IPS DF 6.9 (cell line): ENCODE data around the gene PLEKHD1.
"Not testable (repeated sequence)": the region's sequence is repeated elsewhere in the genome, so short reads cannot be mapped to it uniquely, and the experiment has no call there.

Source experiments
- DNase-seq: peaks from one replicate; pipeline ENCODE4 v3.0.0-alpha.2; 2013; ENCODE audit warnings: low read depth, low spot score
- H3K27ac ChIP-seq: one replicate; pipeline ENCODE4 v1.5.1; 2013; ENCODE audit warnings: low read length, control low read depth
- H3K27me3 ChIP-seq: 2 replicates; pipeline ENCODE4 v1.6.1; 2013; ENCODE audit warnings: mild to moderate bottlenecking, low read length; ENCODE audit not compliant: control insufficient read depth, insufficient read depth
- H3K36me3 ChIP-seq: 2 replicates; pipeline ENCODE4 v1.6.1; 2013; ENCODE audit warnings: low read length; ENCODE audit not compliant: control insufficient read depth, insufficient read depth
- H3K4me1 ChIP-seq: 2 replicates; pipeline ENCODE4 v1.6.1; 2013; ENCODE audit warnings: low read length; ENCODE audit not compliant: control insufficient read depth, insufficient read depth
- H3K4me3 ChIP-seq: 2 replicates; pipeline ENCODE4 v1.5.1; 2013; ENCODE audit warnings: mild to moderate bottlenecking, low read length
- H3K9me3 ChIP-seq: 2 replicates; pipeline ENCODE4 v1.6.1; 2013; ENCODE audit warnings: low read length, inconsistent platforms; ENCODE audit not compliant: control insufficient read depth, insufficient read depth
- WGBS: extraction: QIAGEN DNeasy Blood & Tissue Kit; methylation state at CpG from one replicate; pipeline ENCODE4 v1.1.7; 2013; ENCODE audit warnings: mixed read lengths, missing lambda C conversion rate; ENCODE audit not compliant: insufficient read length, insufficient coverage; 5-methylcytosine and 5-hydroxymethylcytosine counted together

Gene PLEKHD1

DNA sequence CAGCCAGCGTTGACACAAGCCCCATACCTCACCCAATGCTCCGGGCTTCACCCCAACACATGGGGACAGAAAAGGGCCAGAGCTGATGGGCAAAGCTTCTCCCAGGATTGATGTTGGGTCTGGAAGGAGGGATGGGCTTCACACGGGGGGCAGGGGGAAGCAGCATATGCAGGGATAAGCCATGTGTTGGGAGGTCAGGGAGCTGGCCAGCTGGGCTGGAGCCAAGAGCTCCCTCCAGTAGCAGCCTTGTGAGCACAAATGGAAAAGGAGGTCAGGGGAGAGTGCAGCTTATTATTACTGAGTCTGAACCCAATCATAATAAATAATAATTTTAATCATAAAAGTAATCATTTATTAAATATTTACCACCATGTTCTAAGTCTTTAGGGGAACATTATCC is 9.3 kb downstream of the PLEKHD1 start:
- no CpG with 5 or more reads among the region's 3 CpGs for WGBS

DNA sequence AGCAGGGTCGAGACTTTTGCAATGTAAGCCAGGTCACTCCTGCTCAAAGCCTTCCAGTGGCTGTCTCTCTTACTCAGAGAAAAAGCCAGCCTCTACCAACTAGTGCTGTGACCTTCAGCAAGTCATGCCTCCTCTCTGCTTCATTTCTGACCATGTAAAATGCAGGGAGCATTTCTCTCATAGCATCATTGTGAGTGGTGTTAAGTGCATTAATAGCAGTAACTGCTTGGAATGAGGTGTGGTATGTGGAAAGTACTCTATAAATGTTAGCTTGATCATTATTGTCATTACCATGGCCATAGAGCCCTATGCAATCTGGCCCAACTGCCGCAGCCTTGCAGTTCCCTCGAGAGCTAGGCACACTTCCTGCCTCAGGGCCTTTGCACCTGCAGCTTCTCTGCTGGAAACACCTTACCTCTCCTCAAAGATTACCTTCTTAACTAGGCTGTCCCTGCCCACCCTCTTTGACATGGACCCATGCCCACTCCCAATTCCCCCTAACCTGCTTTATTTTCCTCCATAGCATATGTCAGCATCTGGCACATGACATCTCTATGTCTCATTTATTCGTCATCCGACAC is 10.9 kb downstream of the PLEKHD1 start:
- DNase-seq, result no peak
- H3K9me3 ChIP-seq, result no peaks in the 10 kb centered on the region

More for the DNA sequence above, 9.3 kb downstream of the PLEKHD1 start:
- H3K27ac ChIP-seq, result no peak overlapping the region
- H3K4me1 ChIP-seq, result no peaks in the 10 kb centered on the region
- no peak overlapping the region for H3K4me3 ChIP-seq
- no peaks in the 10 kb centered on the region for H3K36me3 ChIP-seq
- H3K9me3 ChIP-seq, result no peaks in the 10 kb centered on the region
- DNase-seq, result no peak
- H3K27me3 ChIP-seq, result no peaks in the 10 kb centered on the region

DNA sequence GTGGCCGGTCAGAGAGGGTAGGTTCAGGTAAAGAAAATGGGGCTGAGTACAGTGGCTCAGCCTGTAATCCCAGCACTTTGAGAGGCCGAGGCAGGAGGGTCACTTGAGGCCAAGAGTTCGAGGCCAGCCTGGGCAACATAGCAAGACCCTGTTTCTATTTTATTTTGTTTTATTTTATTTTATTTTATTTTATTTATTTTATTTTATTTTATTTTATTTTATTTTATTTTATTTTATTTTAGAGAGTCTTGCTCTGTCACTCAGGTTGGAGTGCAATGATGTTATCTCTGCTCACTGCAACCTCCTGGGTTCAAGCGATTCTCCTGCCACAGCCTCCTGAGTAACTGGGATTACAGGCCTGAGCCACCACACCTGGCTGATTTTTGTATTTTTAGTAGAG is 13.3 kb downstream of the PLEKHD1 start:
- H3K9me3 ChIP-seq, H3K4me1 ChIP-seq, DNase-seq, H3K27me3 ChIP-seq, H3K36me3 ChIP-seq, H3K4me3 ChIP-seq, H3K27ac ChIP-seq: not testable (repeated sequence)
- no CpG with 5 or more reads among the region's 4 CpGs for WGBS

More for the DNA sequence above, 10.9 kb downstream of the PLEKHD1 start:
- WGBS, result no CpG with 5 or more reads among the region's 5 CpGs
- Histone ChIP-seq H3K4me1 (no peaks in the 10 kb centered on the region), H3K4me3 (no peak overlapping the region), H3K36me3 (no peaks in the 10 kb centered on the region), H3K27ac (no peak overlapping the region), H3K27me3 (no peaks in the 10 kb centered on the region)

GRCh38 chr14:69498286-69498685 is 13.8 kb downstream of the PLEKHD1 start:
- not testable (repeated sequence) for H3K36me3 ChIP-seq, H3K27ac ChIP-seq, DNase-seq, H3K27me3 ChIP-seq, H3K9me3 ChIP-seq, H3K4me1 ChIP-seq, H3K4me3 ChIP-seq
- no CpG with 5 or more reads among the region's 4 CpGs for WGBS

GRCh38 chr14:69499436-69499835 is 14.9 kb downstream of the PLEKHD1 start:
- peaks cover 2% of the 10 kb centered on the region; the same call in 1 of the 2 replicates for H3K4me1 ChIP-seq
- no peak overlapping the region for H3K4me3 ChIP-seq
- no peaks in the 10 kb centered on the region; the same call in 1 of the 2 replicates for H3K27me3 ChIP-seq
- no peak overlapping the region for H3K27ac ChIP-seq
- no peaks in the 10 kb centered on the region for H3K36me3 ChIP-seq
- no peak for DNase-seq
- H3K9me3 ChIP-seq, result no peaks in the 10 kb centered on the region
- no CpG with 5 or more reads among the region's 5 CpGs for WGBS

DNA sequence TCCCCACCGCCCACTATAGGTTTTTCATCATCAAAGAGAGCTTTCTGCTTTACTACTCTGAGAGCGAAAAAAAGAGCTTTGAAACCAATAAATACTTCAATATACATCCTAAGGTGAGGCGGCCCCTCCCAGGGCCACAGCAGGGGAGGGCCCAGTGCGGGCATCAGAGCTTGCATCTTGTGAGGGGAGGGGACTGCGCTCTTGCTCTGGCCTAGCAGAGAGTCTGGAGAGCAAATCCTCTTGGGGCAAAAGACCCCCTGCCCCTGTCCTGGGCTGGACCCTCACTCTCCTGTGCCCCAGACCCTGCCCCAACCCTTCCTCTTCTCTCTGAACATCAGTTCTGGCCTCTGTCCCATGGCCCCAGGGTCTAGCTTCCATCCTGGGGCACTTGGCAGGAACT is 15.6 kb downstream of the PLEKHD1 start:
- Histone ChIP-seq H3K36me3 (no peaks in the 10 kb centered on the region), H3K9me3 (no peaks in the 10 kb centered on the region), H3K27me3 (no peaks in the 10 kb centered on the region; the same call in 1 of the 2 replicates), H3K4me1 (peaks cover 2% of the 10 kb centered on the region; the same call in 1 of the 2 replicates), H3K27ac (no peak overlapping the region), H3K4me3 (no peak overlapping the region)
- no peak for DNase-seq
- no CpG with 5 or more reads among the region's 5 CpGs for WGBS

GRCh38 chr14:69500736-69501135 is 16.2 kb downstream of the PLEKHD1 start:
- Histone ChIP-seq H3K36me3 (no peaks in the 10 kb centered on the region), H3K9me3 (no peaks in the 10 kb centered on the region), H3K4me1 (peaks cover 2% of the 10 kb centered on the region; the same call in 1 of the 2 replicates), H3K4me3 (no peak overlapping the region), H3K27me3 (no peaks in the 10 kb centered on the region; the same call in 1 of the 2 replicates), H3K27ac (no peak overlapping the region)
- DNase-seq, result no peak
- WGBS, result no CpG with 5 or more reads among the region's 4 CpGs

DNA sequence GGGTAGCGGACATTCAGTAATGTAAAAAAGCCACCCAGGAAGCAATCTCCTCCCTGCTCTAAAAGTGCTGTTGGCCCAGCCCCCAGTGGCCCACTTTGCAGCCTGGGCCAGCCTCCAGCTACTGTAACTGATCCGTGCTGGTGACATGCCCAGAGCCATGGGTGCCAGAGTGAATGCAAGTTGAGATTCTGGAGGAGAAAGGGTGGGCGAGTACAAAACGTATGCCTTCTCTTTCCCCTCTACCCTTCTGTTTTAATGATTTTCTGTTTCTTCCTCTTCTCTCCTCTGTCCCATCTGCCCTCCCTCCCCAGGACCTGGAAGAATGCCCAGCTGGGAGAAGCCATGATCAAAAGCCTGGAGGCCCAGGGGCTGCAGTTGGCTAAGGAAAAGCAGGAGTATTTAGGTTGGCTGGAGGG is 16.9 kb downstream of the PLEKHD1 start:
- H3K9me3 ChIP-seq, result no peaks in the 10 kb centered on the region
- H3K27me3 ChIP-seq, result no peaks in the 10 kb centered on the region; the same call in 1 of the 2 replicates
- no peaks in the 10 kb centered on the region for H3K36me3 ChIP-seq
- peaks cover 2% of the 10 kb centered on the region; the same call in 1 of the 2 replicates for H3K4me1 ChIP-seq
- no peak for DNase-seq
- no CpG with 5 or more reads among the region's 4 CpGs for WGBS
- no peak overlapping the region for H3K27ac ChIP-seq
- no peak overlapping the region for H3K4me3 ChIP-seq

DNA sequence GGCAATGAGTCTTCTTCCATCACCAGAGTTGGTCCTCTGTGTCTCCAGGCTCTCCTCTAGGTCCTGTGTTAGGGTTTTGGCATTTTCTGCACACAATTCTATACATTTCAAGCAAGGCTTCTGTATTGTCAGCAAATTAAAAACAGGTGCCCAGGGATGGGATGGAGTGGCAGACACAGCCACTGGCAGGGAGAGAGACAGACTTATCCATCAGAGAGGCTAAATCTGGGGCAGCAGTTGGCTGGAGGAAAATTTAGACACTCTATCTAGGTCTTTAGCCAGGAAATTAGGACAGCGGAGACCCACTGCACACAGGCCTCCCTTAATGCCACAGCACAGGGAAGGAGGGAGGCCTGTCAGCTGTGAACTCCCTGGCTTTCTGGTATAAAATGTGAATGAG is 20.2 kb downstream of the PLEKHD1 start:
- DNase-seq, result no peak
- H3K36me3 ChIP-seq, result no peaks in the 10 kb centered on the region
- H3K9me3 ChIP-seq, result no peaks in the 10 kb centered on the region
- no peak overlapping the region for H3K4me3 ChIP-seq
- peaks cover 2% of the 10 kb centered on the region; the same call in 1 of the 2 replicates for H3K4me1 ChIP-seq
- H3K27ac ChIP-seq, result no peak overlapping the region
- no peaks in the 10 kb centered on the region; the same call in 1 of the 2 replicates for H3K27me3 ChIP-seq
- no CpG with 5 or more reads among the region's 1 CpG for WGBS

- peaks cover 2% of the 10 kb centered on the region; the same call in 1 of the 2 replicates for H3K4me1 ChIP-seq
- no peaks in the 10 kb centered on the region for H3K36me3 ChIP-seq
- no peaks in the 10 kb centered on the region; the same call in 1 of the 2 replicates for H3K27me3 ChIP-seq
- H3K4me3 ChIP-seq, result no peak overlapping the region
- WGBS, result no CpG with 5 or more reads among the region's 8 CpGs
- DNase-seq, result no peak
- no peaks in the 10 kb centered on the region for H3K9me3 ChIP-seq
- H3K27ac ChIP-seq, result no peak overlapping the region
Observed at GRCh38 chr14:69505338-69506240, 21.1 kb downstream of the PLEKHD1 start.
